Skeletal muscle cell (primary cell): ENCODE measurements around the gene ADCK2.
"Not testable (repeated sequence)": the region's sequence is repeated elsewhere in the genome, so short reads cannot be mapped to it uniquely, and the experiment has no call there.

ENCODE experiments used
- DNase-seq: peaks from one replicate; pipeline ENCODE4 v3.0.0-alpha.2; 2010; ENCODE audit warnings: low read depth
- H3K4me3 ChIP-seq: 2 replicates; pipeline ENCODE4 v1.5.1; 2011; ENCODE audit warnings: low read depth, mild to moderate bottlenecking, control low read depth, low read length, moderate library complexity

Gene ADCK2

GRCh38 chr7:140645166-140645900 is 27.4 kb upstream of the ADCK2 start:
- no peak overlapping the region for H3K4me3 ChIP-seq
- no peak for DNase-seq

- no peak for DNase-seq
- H3K4me3 ChIP-seq: no peak overlapping the region
Observed at GRCh38 chr7:140646931-140647647, 25.7 kb upstream of the ADCK2 start.

- no peak overlapping the region for H3K4me3 ChIP-seq
- DNase-seq: no peak
Observed at GRCh38 chr7:140649556-140650205, 23.1 kb upstream of the ADCK2 start.

- no peak overlapping the region for H3K4me3 ChIP-seq
- DNase-seq: no peak
Observed at GRCh38 chr7:140650367-140650766, 22.4 kb upstream of the ADCK2 start.

GRCh38 chr7:140653319-140654108 is 19.2 kb upstream of the ADCK2 start:
- no peak overlapping the region for H3K4me3 ChIP-seq
- DNase-seq: no peak

GRCh38 chr7:140654109-140654387 is 18.7 kb upstream of the ADCK2 start:
- DNase-seq: no peak

GRCh38 chr7:140654661-140655060 is 18.1 kb upstream of the ADCK2 start:
- DNase-seq: no peak
- no peak overlapping the region for H3K4me3 ChIP-seq

More at GRCh38 chr7:140654109-140654387, 18.7 kb upstream of the ADCK2 start:
- no peak overlapping the region for H3K4me3 ChIP-seq

- no peak for DNase-seq
- no peak overlapping the region for H3K4me3 ChIP-seq
Observed at GRCh38 chr7:140655511-140656408, 17.0 kb upstream of the ADCK2 start.

GRCh38 chr7:140656548-140657515 is 15.9 kb upstream of the ADCK2 start:
- peak overlapping the region; percentile 34 for H3K4me3 ChIP-seq
- DNase-seq: peak; percentile 48

GRCh38 chr7:140657891-140658290 is 14.9 kb upstream of the ADCK2 start:
- H3K4me3 ChIP-seq: no peak overlapping the region
- no peak for DNase-seq

GRCh38 chr7:140659856-140660255 is 12.9 kb upstream of the ADCK2 start:
- DNase-seq: no peak
- H3K4me3 ChIP-seq: no peak overlapping the region

GRCh38 chr7:140661124-140661523 is 11.6 kb upstream of the ADCK2 start:
- DNase-seq: no peak
- H3K4me3 ChIP-seq: no peak overlapping the region

- H3K4me3 ChIP-seq, DNase-seq: not testable (repeated sequence)
Observed at GRCh38 chr7:140662938-140663337, 9.8 kb upstream of the ADCK2 start.

- no peak for DNase-seq
- H3K4me3 ChIP-seq: no peak overlapping the region
Observed at GRCh38 chr7:140667476-140667875, 5.3 kb upstream of the ADCK2 start.

- DNase-seq: no peak
Observed at GRCh38 chr7:140668641-140669040, 4.1 kb upstream of the ADCK2 start.

GRCh38 chr7:140669352-140669751 is 3.4 kb upstream of the ADCK2 start:
- no peak for DNase-seq
- H3K4me3 ChIP-seq: no peak overlapping the region

More at GRCh38 chr7:140668641-140669040, 4.1 kb upstream of the ADCK2 start:
- H3K4me3 ChIP-seq: no peak overlapping the region

GRCh38 chr7:140669862-140670261 is 2.9 kb upstream of the ADCK2 start:
- H3K4me3 ChIP-seq, DNase-seq: not testable (repeated sequence)
